Heart right ventricle (tissue), 16 donors: ENCODE measurements around the gene COL4A2. TPM values are rescaled to one million over a fixed set of nuclear protein-coding genes. Genes with fewer than 3 reads are reported as not detected.

Source experiments
- ATAC-seq, 8 donors: fragments of 200-7000 bp; cut with Tn5 transposase; one replicate each; pipeline ENCODE4 v1.9.1; 2020; ENCODE audit warnings: mild to moderate bottlenecking in 8 of 8, moderate library complexity in 8 of 8, moderate number of reproducible peaks in 1 of 8
- DNase-seq, 2 donors: peaks; one replicate each; pipeline ENCODE4 v3.0.0-alpha.2; 2020
- H3K27ac ChIP-seq, 10 donors: fragments of 200-600 bp; sonication (generic) in 2 of 10; one replicate each; pipeline versions ENCODE4 v1.5.0 to v1.8.0; 2020 to 2022; ENCODE audit warnings: mild to moderate bottlenecking in 3 of 10
- H3K27me3 ChIP-seq, 7 donors: fragments of 200-600 bp; one replicate each; pipeline ENCODE4 v1.8.0; 2021 to 2022; ENCODE audit warnings: mild to moderate bottlenecking in 2 of 7
- H3K36me3 ChIP-seq, 9 donors: fragments of 200-600 bp; sonication (generic) in 1 of 9; one replicate each; pipeline versions ENCODE4 v1.5.0 to v1.8.0; 2020 to 2022; ENCODE audit warnings: mild to moderate bottlenecking in 2 of 9
- H3K4me1 ChIP-seq, 9 donors: fragments of 200-600 bp; sonication (generic) in 1 of 9; one replicate each; pipeline versions ENCODE4 v1.5.0 to v1.8.0; 2020 to 2022; ENCODE audit warnings: mild to moderate bottlenecking in 4 of 9
- H3K4me3 ChIP-seq, 10 donors: fragments of 200-600 bp; sonication (generic) in 2 of 10; one replicate each; pipeline versions ENCODE4 v1.5.0 to v1.8.0; 2020 to 2022; ENCODE audit warnings: mild to moderate bottlenecking in 7 of 10, moderate library complexity in 2 of 10
- H3K9me3 ChIP-seq, 11 donors: fragments of 200-600 bp in 10 of 11; sonication (generic) in 2 of 11; one replicate each; pipeline versions ENCODE4 v1.5.0 to v1.8.0; 2013 to 2022; ENCODE audit warnings: mild to moderate bottlenecking in 2 of 11, control low read depth in 1 of 11, moderate library complexity in 1 of 11
- CTCF ChIP-seq, 9 donors: fragments of 200-600 bp; sonication (generic) in 2 of 9; IDR thresholded peaks; one replicate each; pipeline versions ENCODE4 v1.5.0 to v1.8.0; 2021 to 2022; ENCODE audit warnings: antibody characterized with exemption in 9 of 9, mild to moderate bottlenecking in 5 of 9, moderate library complexity in 1 of 9
- WGBS, 2 donors: extraction: QIAGEN DNeasy Blood & Tissue Kit; methylation state at CpG; one replicate each; pipeline ENCODE4 v1.1.7; 2013; ENCODE audit warnings: inconsistent platforms in 1 of 2; 5-methylcytosine and 5-hydroxymethylcytosine counted together
- intact Hi-C, 10 donors: fragments of 100-400 bp; cut with DNase I; formaldehyde crosslinking; loops; one replicate each; pipeline versions ENCODE4 v1.11.1 to v1.14.2; 2022
- polyA plus RNA-seq, 2 donors: library from polyadenylated mRNA; stranded (reverse); fragments of 200-250 nt; gene quantifications; one replicate each; pipeline ENCODE4 v1.2.3, GENCODE V29; 2013
- total RNA-seq, 10 donors: library from RNA; stranded (reverse); fragmentation: NEBNext Ultra II Directional in 3 of 10; extraction: Animal tissue kit (Norgen Biotek cat#: 25700) in 3 of 10; gene quantifications; one replicate each; pipeline versions ENCODE4 v1.2.1 to v1.2.4, GENCODE V29; 2021 to 2023
- donor health status: Arrhythmogenic right ventricular cardiomyopathy.
- donor health status: ischemic (EF 13 %, LVEDD 7.1; RV severe dilation, severe dysfunction).
- donor health status: healthy with polysubstance abuse.
- donor health status: DM: no; HTN: yes; CAD: no.
- donor health status: DM: no; HTN: no; CAD: no.
- donor health status: ischemic (EF 25% LVEDD 6.9; RV normal size, moderate dysfunction).
- donor health status: ischemic (EF 25% LVEDD 5.7; RV mildly dilated, moderate dysfunction).
- donor health status: healthy.
- donor health status: DM: yes; HTN: yes; CAD: no.
- donor health status: Ischemic cardiomyopathy.
- donor health status: ischemic (EF 35%, LVEDD 5.7; RV mildly dilated, moderate dysfunction).
- donor health status: nonischemic (EF 11% LVEDD 7.7; RV severe dilation, severe dysfunction).
- donor health status: DM: yes; HTN: yes; CAD: no.
- donor health status: PGD.
- donor health status: ischemic (EF 29% LVEDD 5.4; RV normal size, mild dysfunction).
- donor health status: nonischemic (EF 23%, LVEDD 6.1; RV moderate dilation, normal function).

The COL4A2 gene
- total and polyA plus RNA-seq, 12 donors, result 81.7 to 301 (median 128) TPM

DNA sequence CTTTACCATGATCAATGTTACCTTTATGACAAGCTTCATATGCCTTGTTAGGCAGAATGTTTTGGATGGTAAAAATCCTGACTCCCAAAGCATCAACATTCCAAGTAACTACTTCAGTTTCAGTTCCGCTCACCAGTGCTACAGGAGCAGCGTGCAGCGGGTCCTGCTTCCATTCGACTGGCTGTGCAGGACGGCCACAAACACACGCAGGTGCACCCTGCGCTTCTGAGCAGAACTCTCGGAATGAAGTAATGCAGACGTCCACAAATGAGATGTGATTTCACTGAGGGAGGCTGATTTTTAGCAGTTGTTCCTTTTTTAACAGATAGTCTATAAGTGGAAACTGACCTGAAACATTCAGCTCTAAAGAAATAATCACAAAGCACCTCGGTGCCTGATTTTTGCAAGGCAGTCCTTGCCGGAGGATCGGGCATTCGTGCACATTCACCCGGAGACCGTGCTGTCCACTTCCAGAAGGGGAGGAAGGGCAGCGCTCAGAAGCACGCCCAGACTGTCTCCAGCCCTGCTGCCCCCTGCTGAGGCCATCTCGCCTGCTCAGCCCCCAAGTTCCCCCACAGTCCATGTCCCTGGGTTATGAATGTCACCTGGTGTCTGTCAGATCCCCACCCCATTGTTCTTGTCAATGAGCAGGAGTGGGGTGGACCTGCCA lies 168.6 kb downstream of the COL4A2 start:
- DNase-seq, result no peak
- intact Hi-C loops, result no loop called here
- WGBS, 2 donors, result 87 to 92% methylated on average over 18 of the region's 18 CpGs
- no peak overlapping the region for H3K27ac ChIP-seq
- H3K27me3 ChIP-seq, result no peaks in the 10 kb centered on the region
- H3K36me3 ChIP-seq, result peaks cover 0 to 100% (median 56%) of the 10 kb centered on the region in 9 donors
- no peak for TF ChIP-seq CTCF (IDR thresholded peaks at IDR 0.05)
- no peak overlapping the region for H3K4me3 ChIP-seq
- H3K9me3 ChIP-seq, result no peaks in the 10 kb centered on the region
- peaks cover 8 to 50% (median 20%) of the 10 kb centered on the region in 9 donors for H3K4me1 ChIP-seq
- ATAC-seq, result no peak

DNA sequence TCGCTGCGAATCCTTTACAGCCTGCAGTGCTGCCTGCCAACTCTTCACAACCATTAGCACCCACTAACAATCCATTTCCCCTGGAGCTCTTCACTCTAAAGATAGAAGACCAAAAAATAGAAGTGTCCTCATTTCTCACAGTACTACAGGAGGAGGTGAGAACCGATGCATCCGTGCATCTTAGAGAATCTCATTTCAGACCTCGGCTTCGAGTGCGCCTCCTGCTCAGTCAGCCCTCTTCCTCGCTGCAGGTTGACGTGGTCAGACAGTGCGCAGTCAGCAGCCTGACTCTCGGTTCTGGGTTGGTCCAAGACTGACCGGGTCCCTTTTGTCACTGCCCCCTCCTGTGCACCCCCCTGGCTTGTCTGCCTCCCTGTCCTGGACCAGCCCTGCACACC lies 169.1 kb downstream of the COL4A2 start:
- WGBS, 2 donors, result 87 to 88% methylated on average over 12 of the region's 12 CpGs
- Histone ChIP-seq H3K9me3 (no peaks in the 10 kb centered on the region), H3K4me1 (peaks cover 6 to 44% (median 19%) of the 10 kb centered on the region in 9 donors), H3K36me3 (peaks cover 0 to 96% (median 51%) of the 10 kb centered on the region in 9 donors), H3K27ac (no peak overlapping the region), H3K4me3 (no peak overlapping the region), H3K27me3 (no peaks in the 10 kb centered on the region)
- intact Hi-C loops, result no loop called here
- no peak for TF ChIP-seq CTCF (IDR thresholded peaks at IDR 0.05)
- ATAC-seq (no peak), DNase-seq (no peak)

DNA sequence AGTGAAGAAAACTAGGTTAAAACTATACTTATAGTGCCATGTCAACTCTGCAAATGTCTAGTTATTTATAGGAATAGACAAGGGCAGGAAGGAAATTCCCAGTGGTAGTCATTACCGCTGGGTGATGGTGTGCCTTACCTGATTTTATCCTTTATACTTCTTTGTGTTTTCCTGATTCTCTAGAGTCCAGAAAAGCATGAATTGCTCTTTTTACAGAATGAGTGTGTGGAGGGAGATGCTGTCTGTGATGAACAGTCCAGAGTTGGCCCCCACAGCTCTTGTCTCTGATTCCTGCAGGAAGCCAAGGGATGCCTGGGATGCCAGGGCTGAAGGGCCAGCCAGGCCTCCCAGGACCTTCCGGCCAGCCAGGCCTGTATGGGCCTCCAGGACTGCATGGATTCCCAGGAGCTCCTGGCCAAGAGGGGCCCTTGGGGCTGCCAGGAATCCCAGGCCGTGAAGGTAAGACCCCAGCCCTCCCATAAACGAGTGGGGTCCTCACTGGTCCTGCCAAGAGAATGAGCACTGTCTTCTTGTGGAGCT lies 170.7 kb downstream of the COL4A2 start:
- TF ChIP-seq CTCF (IDR thresholded peaks at IDR 0.05), result no peak
- Histone ChIP-seq H3K27ac (peak overlapping the region in 4 of 10 donors; percentile 26 to 56 (median 30)), H3K9me3 (no peaks in the 10 kb centered on the region), H3K4me3 (no peak overlapping the region), H3K36me3 (peaks cover 0 to 91% (median 53%) of the 10 kb centered on the region in 9 donors), H3K4me1 (peaks cover 5 to 36% (median 14%) of the 10 kb centered on the region in 9 donors), H3K27me3 (no peaks in the 10 kb centered on the region)
- peak in 4 of 8 donors; percentile 41 to 66 (median 51) for ATAC-seq
- intact Hi-C loops, result no loop called here
- WGBS, 2 donors, result 56 to 62% methylated on average over 4 of the region's 4 CpGs
- no peak for DNase-seq

GRCh38 chr13:110478405-110479214 lies 171.5 kb downstream of the COL4A2 start:
- H3K4me1 ChIP-seq, result peaks cover 5 to 36% (median 14%) of the 10 kb centered on the region in 9 donors
- H3K27ac ChIP-seq, result peak overlapping the region in 7 of 10 donors; percentile 15 to 56 (median 30)
- intact Hi-C loops, result no loop called here
- ATAC-seq (peak in 3 of 8 donors; percentile 7 to 32 (median 21)), DNase-seq (no peak)
- TF ChIP-seq CTCF (IDR thresholded peaks at IDR 0.05), result no peak
- H3K36me3 ChIP-seq, result peaks cover 0 to 91% (median 53%) of the 10 kb centered on the region in 9 donors
- no peaks in the 10 kb centered on the region for H3K27me3 ChIP-seq
- no peaks in the 10 kb centered on the region for H3K9me3 ChIP-seq
- WGBS, 2 donors, result 87 to 92% methylated on average over 16 of the region's 16 CpGs
- H3K4me3 ChIP-seq, result no peak overlapping the region
